Neuronal stem cell (in vitro differentiated cells): Measurements from ENCODE around the gene SPX. TPM values are rescaled to one million over a fixed set of nuclear protein-coding genes. Genes with fewer than 3 reads are reported as not detected.

ENCODE experiments used
- DNase-seq: peaks from one replicate; pipeline ENCODE4 v3.0.0-alpha.2; 2013; ENCODE audit warnings: low spot score
- H2AFZ ChIP-seq: one replicate; pipeline ENCODE4 v1.6.1; 2013; ENCODE audit warnings: mild to moderate bottlenecking, low read length, inconsistent platforms
- H2AK5ac ChIP-seq: 2 replicates; pipeline ENCODE4 v1.6.1; 2013; ENCODE audit warnings: low read depth, mild to moderate bottlenecking, inconsistent platforms, low read length, moderate library complexity, mixed read lengths
- H2BK120ac ChIP-seq: 2 replicates; pipeline ENCODE4 v1.6.1; 2013; ENCODE audit warnings: low read depth, mild to moderate bottlenecking, inconsistent platforms, low read length, moderate library complexity, mixed read lengths
- H2BK12ac ChIP-seq: one replicate; pipeline ENCODE4 v1.6.1; 2013; ENCODE audit warnings: low read length, inconsistent platforms
- H2BK15ac ChIP-seq: 2 replicates; pipeline ENCODE4 v1.6.1; 2013; ENCODE audit warnings: mild to moderate bottlenecking, low read length, inconsistent platforms, mixed read lengths
- H2BK5ac ChIP-seq: one replicate; pipeline ENCODE4 v1.6.1; 2013; ENCODE audit warnings: inconsistent platforms, mild to moderate bottlenecking, low read length, moderate library complexity
- H3K14ac ChIP-seq: one replicate; pipeline ENCODE4 v1.6.1; 2013; ENCODE audit warnings: low read length, inconsistent platforms
- H3K18ac ChIP-seq: 2 replicates; pipeline ENCODE4 v1.6.1; 2013; ENCODE audit warnings: low read length, inconsistent platforms
- H3K23ac ChIP-seq: 2 replicates; pipeline ENCODE4 v1.6.1; 2013; ENCODE audit warnings: low read depth, mild to moderate bottlenecking, mixed read lengths, low read length, inconsistent platforms; ENCODE audit not compliant: poor library complexity
- H3K27ac ChIP-seq: replicated peaks from 3 replicates; pipeline ENCODE4 v1.5.1; 2013; ENCODE audit warnings: low read length, inconsistent platforms
- H3K27me3 ChIP-seq, 3 experiments: 2 replicates each; pipeline ENCODE4 v1.6.1; 2013; ENCODE audit warnings: low read length in 3 of 3, mild to moderate bottlenecking in 2 of 3, inconsistent platforms in 1 of 3, low read depth in 1 of 3, mixed read lengths in 1 of 3, moderate library complexity in 1 of 3; ENCODE audit not compliant: control insufficient read depth in 3 of 3, insufficient read depth in 3 of 3
- H3K36me3 ChIP-seq, 2 donors: replicated peaks in 1 of 2; 2 replicates each; pipeline ENCODE4 v1.6.1; 2013; ENCODE audit warnings: low read length in 2 of 2; ENCODE audit not compliant: control insufficient read depth in 2 of 2, insufficient read depth in 2 of 2
- H3K4ac ChIP-seq: 2 replicates; pipeline ENCODE4 v1.6.1; 2013; ENCODE audit warnings: inconsistent platforms, mild to moderate bottlenecking, low read length, moderate library complexity
- H3K4me1 ChIP-seq, 2 donors: 1 replicate in 1 of 2; 2 replicates in 1 of 2; pipeline ENCODE4 v1.6.1; 2013; ENCODE audit warnings: low read length in 2 of 2, low read depth in 1 of 2; ENCODE audit not compliant: control insufficient read depth in 2 of 2, insufficient read depth in 1 of 2
- H3K4me2 ChIP-seq: one replicate; pipeline ENCODE4 v1.6.1; 2013; ENCODE audit warnings: mild to moderate bottlenecking, low read length, inconsistent platforms; ENCODE audit not compliant: insufficient read depth, poor library complexity, severe bottlenecking
- H3K4me3 ChIP-seq, 2 donors: 2 replicates each; pipeline ENCODE4 v1.5.1; 2013; ENCODE audit warnings: low read length in 2 of 2, mild to moderate bottlenecking in 2 of 2, inconsistent platforms in 1 of 2, moderate library complexity in 1 of 2
- H3K79me1 ChIP-seq: one replicate; pipeline ENCODE4 v1.6.1; 2013; ENCODE audit warnings: low read depth, mild to moderate bottlenecking, inconsistent platforms, low read length, moderate library complexity
- H3K9ac ChIP-seq: one replicate; pipeline ENCODE4 v1.6.1; 2013; ENCODE audit warnings: mild to moderate bottlenecking, low read depth, low read length, inconsistent platforms; ENCODE audit not compliant: poor library complexity
- H3K9me3 ChIP-seq, 2 donors: replicated peaks in 1 of 2; 2 replicates each; pipeline versions ENCODE3 to v1.6.1; 2013; ENCODE audit warnings: low read length in 2 of 2, mild to moderate bottlenecking in 2 of 2, inconsistent platforms in 1 of 2, low read depth in 1 of 2, mixed read lengths in 1 of 2, moderate library complexity in 1 of 2; ENCODE audit not compliant: control insufficient read depth in 2 of 2, insufficient read depth in 1 of 2
- H4K8ac ChIP-seq: one replicate; pipeline ENCODE4 v1.6.1; 2013; ENCODE audit warnings: low read depth, mild to moderate bottlenecking, inconsistent platforms, low read length, moderate library complexity
- H4K91ac ChIP-seq: one replicate; pipeline ENCODE4 v1.6.1; 2013; ENCODE audit warnings: low read length, low read depth, mild to moderate bottlenecking, inconsistent platforms; ENCODE audit not compliant: poor library complexity
- WGBS, 2 donors: extraction: QIAGEN DNeasy Blood & Tissue Kit; methylation state at CpG; one replicate each; pipeline ENCODE4 v1.1.7; 2013; ENCODE audit warnings: missing lambda C conversion rate in 2 of 2, mixed read lengths in 1 of 2; ENCODE audit not compliant: insufficient read length in 2 of 2, insufficient replicate concordance in 1 of 2; ENCODE audit errors: extremely low coverage in 2 of 2; 5-methylcytosine and 5-hydroxymethylcytosine counted together
- polyA plus RNA-seq, 2 experiments: library from polyadenylated mRNA; stranded (reverse); fragments of 200-250 nt; gene quantifications; one replicate each; pipeline ENCODE4 v1.2.3, GENCODE V29; 2013

Gene SPX
- polyA plus RNA-seq (2013, experiment 1 of 2): 0.61 TPM
- polyA plus RNA-seq (2013, experiment 2 of 2): 0.29 TPM

DNA sequence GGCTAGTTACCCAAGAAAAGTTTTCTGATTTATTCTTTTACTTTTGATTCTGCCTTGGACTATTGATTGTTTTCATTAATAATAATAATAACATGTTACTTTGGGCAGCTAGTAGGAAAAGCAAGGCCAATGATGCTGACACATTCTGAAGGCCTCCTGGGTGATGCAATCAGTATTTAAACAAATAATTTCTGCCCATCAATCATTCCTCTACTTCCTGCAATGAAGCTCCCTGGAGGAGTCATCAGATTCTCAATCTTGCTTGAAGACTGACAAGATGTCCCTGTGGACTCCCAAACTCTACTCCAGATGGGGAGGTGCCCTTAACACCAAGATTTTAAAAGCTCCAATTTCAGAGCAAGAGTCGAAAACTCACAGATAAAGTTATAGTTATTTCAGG is at the start of gene SPX:
TSS of gene SPX (plus strand) at position 244 of the 400 bp plus-strand sequence. CDS start 177 bp downstream, outside the sequence.
- Histone ChIP-seq H3K79me1 (no peaks in the 10 kb centered on the region), H3K9me3 (no peaks in the 10 kb centered on the region), H3K4ac (no peak within 1 kb of the TSS), H2BK15ac (no peak within 1 kb of the TSS), H3K27ac (no peak within 1 kb of the TSS), H3K9ac (no peak within 1 kb of the TSS), H3K4me1 (peaks cover 0 to 1% of the 10 kb centered on the region in 2 donors), H2AK5ac (no peak within 1 kb of the TSS), H3K23ac (no peak within 1 kb of the TSS), H3K14ac (no peak within 1 kb of the TSS), H3K18ac (no peak within 1 kb of the TSS), H4K91ac (no peak within 1 kb of the TSS), H2BK120ac (no peak within 1 kb of the TSS), H3K4me3 (peak within 1 kb of the TSS; percentile 65 to 89), H3K27me3 (peaks cover 0 to 15% (median 11%) of the 10 kb centered on the region in 3 experiments), H3K4me2 (peak within 1 kb of the TSS; percentile 81), H4K8ac (no peak within 1 kb of the TSS), H2AFZ (peak within 1 kb of the TSS; percentile 99), H3K36me3 (no peaks in the 10 kb centered on the region), H2BK12ac (no peak within 1 kb of the TSS), H2BK5ac (no peak within 1 kb of the TSS)
- no CpG with 5 or more reads among the region's 1 CpG for WGBS, 2 donors
- no peak for DNase-seq

DNA sequence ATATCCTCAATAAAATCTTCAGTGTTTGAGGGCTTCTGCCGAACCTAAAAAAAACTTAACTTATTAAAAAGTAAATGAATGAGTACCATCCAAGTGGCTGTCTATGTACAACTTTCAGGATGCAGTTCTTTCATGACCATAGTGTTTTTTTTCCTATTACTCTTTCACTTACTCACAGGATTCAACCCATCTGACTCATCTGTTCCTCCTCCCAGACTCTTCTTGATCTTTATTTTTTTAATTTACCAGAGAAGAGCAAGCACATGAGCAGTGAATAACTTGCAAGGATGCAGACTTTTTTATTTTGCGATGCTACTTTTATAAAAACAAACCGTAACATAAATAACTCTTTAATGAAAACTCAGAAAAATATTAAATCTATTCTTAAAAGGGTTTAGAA is 49.1 kb upstream of the SPX start:
- H3K23ac ChIP-seq: no peak overlapping the region
- no peak overlapping the region for H3K9ac ChIP-seq
- H2BK5ac ChIP-seq: no peak overlapping the region
- H3K79me1 ChIP-seq: no peaks in the 10 kb centered on the region
- peaks cover 13 to 97% of the 10 kb centered on the region in 2 donors for H3K36me3 ChIP-seq
- H3K14ac ChIP-seq: no peak overlapping the region
- no peaks in the 10 kb centered on the region for H3K4me1 ChIP-seq
- H4K91ac ChIP-seq: no peak overlapping the region
- no peak for DNase-seq
- WGBS, 2 donors: 100% methylated on average over 1 of the region's 3 CpGs; no CpG with 5 or more reads in 1 of the 2 donors
- no peak overlapping the region for H4K8ac ChIP-seq
- no peak overlapping the region for H3K4me3 ChIP-seq
- H3K4me2 ChIP-seq: no peak overlapping the region
- no peak overlapping the region for H2BK120ac ChIP-seq
- no peaks in the 10 kb centered on the region for H3K27me3 ChIP-seq
- H2BK15ac ChIP-seq: no peak overlapping the region
- H2BK12ac ChIP-seq: no peak overlapping the region
- no peak overlapping the region for H2AFZ ChIP-seq
- H2AK5ac ChIP-seq: no peak overlapping the region
- no peak overlapping the region for H3K4ac ChIP-seq
- no peaks in the 10 kb centered on the region for H3K9me3 ChIP-seq
- H3K18ac ChIP-seq: no peak overlapping the region
- no peak overlapping the region for H3K27ac ChIP-seq

DNA sequence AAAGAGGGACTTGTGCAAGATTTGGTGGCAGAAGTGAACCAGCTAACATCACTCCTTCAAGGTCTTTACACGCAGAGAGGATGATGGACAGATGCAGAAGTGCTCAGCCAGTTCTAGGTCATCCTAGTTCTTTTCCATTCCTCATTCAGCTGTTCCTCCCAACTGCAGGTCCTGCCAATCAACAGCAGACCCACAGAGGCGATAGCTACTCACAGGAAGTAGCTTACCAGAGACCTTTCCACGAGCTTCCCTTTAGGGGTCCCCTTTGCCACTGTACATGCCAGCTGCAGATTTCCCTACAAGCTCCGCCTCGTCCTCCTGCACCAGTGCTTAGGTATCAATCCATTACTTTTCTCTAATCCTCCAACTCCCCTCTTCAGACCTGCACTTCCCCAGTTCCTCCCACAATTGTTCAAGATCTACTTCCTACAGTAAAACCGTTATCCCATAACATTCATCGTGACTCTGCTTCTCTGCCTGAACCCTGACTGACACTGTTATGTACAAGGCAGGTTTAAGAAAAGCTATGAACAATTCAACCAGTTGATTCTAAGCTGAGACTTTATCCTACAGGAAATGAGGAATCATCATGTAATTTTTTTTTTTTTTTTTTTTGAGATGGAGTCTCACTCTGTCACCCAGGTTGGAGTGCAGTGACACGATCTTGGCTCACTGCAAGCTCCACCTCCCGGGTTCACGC is 47.2 kb upstream of the SPX start:
- no peak for DNase-seq
- H3K4me1 ChIP-seq: no peaks in the 10 kb centered on the region
- no peak overlapping the region for H3K27ac ChIP-seq
- no CpG with 5 or more reads among the region's 10 CpGs for WGBS, 2 donors
- no peak overlapping the region for H3K4me2 ChIP-seq
- no peak overlapping the region for H3K9ac ChIP-seq
- H3K4ac ChIP-seq: no peak overlapping the region
- peaks cover 14 to 97% of the 10 kb centered on the region in 2 donors for H3K36me3 ChIP-seq
- H2BK15ac ChIP-seq: no peak overlapping the region
- no peaks in the 10 kb centered on the region for H3K9me3 ChIP-seq
- no peak overlapping the region for H2AK5ac ChIP-seq
- no peak overlapping the region for H2BK12ac ChIP-seq
- H3K79me1 ChIP-seq: peaks cover 2% of the 10 kb centered on the region
- H3K23ac ChIP-seq: no peak overlapping the region
- H4K8ac ChIP-seq: no peak overlapping the region
- no peak overlapping the region for H3K4me3 ChIP-seq
- no peak overlapping the region for H2BK5ac ChIP-seq
- H2AFZ ChIP-seq: no peak overlapping the region
- no peaks in the 10 kb centered on the region for H3K27me3 ChIP-seq
- no peak overlapping the region for H4K91ac ChIP-seq
- no peak overlapping the region for H3K14ac ChIP-seq
- no peak overlapping the region for H3K18ac ChIP-seq
- H2BK120ac ChIP-seq: no peak overlapping the region

- no peak overlapping the region for H2BK12ac ChIP-seq
- H2AFZ ChIP-seq: no peak overlapping the region
- peaks cover 14 to 91% of the 10 kb centered on the region in 2 donors for H3K36me3 ChIP-seq
- no peak overlapping the region for H3K18ac ChIP-seq
- peaks cover 2% of the 10 kb centered on the region for H3K79me1 ChIP-seq
- no peak overlapping the region for H2BK5ac ChIP-seq
- no peak overlapping the region for H3K4me3 ChIP-seq
- no peak for DNase-seq
- no peak overlapping the region for H3K4ac ChIP-seq
- H3K27me3 ChIP-seq: no peaks in the 10 kb centered on the region
- H3K9me3 ChIP-seq: no peaks in the 10 kb centered on the region
- no peak overlapping the region for H2AK5ac ChIP-seq
- no peak overlapping the region for H3K23ac ChIP-seq
- H4K91ac ChIP-seq: no peak overlapping the region
- no peaks in the 10 kb centered on the region for H3K4me1 ChIP-seq
- no peak overlapping the region for H4K8ac ChIP-seq
- H3K9ac ChIP-seq: no peak overlapping the region
- WGBS, 2 donors: no CpG with 5 or more reads among the region's 3 CpGs
- no peak overlapping the region for H2BK120ac ChIP-seq
- H3K14ac ChIP-seq: no peak overlapping the region
- no peak overlapping the region for H3K27ac ChIP-seq
- no peak overlapping the region for H3K4me2 ChIP-seq
- H2BK15ac ChIP-seq: no peak overlapping the region
These were observed 42.6 kb upstream of the SPX start for GRCh38 chr12:21483531-21483930.
